GM19351 (cell line): ENCODE results near the gene MLLT1.
"Not testable (repeated sequence)": the region's sequence is repeated elsewhere in the genome, so short reads cannot be mapped to it uniquely, and the experiment has no call there.

Experiments used
- ATAC-seq: cut with Tn5 transposase; IDR thresholded peaks from one replicate; pipeline ENCODE4 v1.9.1; 2021; ENCODE audit warnings: mild to moderate bottlenecking, moderate library complexity; ENCODE audit not compliant: unreplicated experiment

Gene MLLT1, protein sequence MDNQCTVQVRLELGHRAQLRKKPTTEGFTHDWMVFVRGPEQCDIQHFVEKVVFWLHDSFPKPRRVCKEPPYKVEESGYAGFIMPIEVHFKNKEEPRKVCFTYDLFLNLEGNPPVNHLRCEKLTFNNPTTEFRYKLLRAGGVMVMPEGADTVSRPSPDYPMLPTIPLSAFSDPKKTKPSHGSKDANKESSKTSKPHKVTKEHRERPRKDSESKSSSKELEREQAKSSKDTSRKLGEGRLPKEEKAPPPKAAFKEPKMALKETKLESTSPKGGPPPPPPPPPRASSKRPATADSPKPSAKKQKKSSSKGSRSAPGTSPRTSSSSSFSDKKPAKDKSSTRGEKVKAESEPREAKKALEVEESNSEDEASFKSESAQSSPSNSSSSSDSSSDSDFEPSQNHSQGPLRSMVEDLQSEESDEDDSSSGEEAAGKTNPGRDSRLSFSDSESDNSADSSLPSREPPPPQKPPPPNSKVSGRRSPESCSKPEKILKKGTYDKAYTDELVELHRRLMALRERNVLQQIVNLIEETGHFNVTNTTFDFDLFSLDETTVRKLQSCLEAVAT

DNA sequence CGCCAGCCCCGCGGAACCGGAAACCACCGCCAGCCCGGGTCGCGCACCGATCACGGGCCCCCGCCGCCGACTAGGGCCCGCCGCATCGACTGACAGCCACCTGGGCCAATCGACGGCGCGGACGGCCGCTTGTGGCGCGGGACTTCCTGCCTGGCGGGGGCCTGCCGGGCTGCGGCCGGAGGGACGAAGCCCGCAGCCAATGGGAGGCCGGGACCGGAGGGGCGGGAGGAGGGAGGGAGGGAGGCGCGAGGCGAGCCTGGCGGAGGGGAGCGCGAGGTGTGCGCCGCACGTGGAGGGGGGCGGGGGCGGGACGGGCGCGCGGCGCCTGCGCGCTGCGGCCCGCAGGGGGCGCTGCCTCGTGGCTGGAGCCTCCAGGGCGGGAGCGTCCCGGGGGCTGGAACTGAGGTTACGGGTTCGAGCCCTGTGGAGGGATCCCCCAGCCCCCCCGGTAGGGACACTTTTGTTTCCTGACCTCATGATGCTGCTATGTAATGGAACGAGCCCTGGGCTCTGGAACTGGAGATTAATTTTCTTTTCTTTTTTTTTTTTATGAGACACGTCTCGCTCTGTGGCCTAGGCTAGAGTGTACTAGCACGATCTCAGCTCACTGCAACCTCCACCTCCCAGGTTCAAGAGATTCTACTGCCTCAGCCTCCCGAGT, at the start of gene MLLT1:
MLLT1 (minus strand) TSS at position 45 of the 661 bp plus-strand sequence. CDS start 191 bp downstream, outside the sequence.
- ATAC-seq = peak; percentile 96

DNA sequence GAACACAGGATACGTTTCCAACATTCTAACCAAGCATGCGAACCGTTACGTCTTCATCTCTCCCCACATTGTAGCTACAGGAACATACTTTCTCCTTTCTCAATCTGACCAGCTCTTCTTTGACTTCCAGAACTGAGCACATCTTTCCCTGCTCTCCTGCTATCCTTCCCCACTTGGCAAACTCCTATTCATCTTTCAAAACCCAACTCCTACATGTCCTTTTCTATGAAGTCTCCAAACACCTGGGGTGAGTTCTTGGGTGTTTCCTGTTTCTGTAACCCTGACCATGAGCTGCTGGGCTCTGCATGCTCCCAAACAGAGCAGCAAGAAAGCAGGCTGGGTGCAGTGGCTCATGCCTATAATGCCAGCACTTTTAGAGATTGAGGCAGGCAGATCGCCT, 47.0 kb upstream of the MLLT1 start:
- ATAC-seq = no peak

DNA sequence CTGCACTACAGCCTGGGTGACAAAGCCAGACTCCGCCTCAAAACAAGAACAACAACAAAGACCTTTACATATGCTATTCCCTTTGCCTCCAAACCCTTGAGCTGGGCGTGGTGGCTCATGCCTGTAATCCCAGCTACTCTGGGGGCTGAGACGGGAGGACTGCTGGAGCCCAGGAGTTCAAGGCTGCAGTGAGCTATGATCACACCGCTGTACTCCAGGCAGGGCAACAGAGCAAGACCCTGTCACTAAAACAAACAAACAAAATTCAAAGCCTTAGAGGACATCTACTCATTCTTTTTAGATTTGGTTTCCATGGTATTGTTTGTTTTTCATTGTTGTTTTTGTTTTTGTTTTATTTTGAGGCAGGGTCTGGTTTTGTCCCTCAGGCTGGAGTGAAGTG, 45.8 kb upstream of the MLLT1 start:
- ATAC-seq = no peak

DNA sequence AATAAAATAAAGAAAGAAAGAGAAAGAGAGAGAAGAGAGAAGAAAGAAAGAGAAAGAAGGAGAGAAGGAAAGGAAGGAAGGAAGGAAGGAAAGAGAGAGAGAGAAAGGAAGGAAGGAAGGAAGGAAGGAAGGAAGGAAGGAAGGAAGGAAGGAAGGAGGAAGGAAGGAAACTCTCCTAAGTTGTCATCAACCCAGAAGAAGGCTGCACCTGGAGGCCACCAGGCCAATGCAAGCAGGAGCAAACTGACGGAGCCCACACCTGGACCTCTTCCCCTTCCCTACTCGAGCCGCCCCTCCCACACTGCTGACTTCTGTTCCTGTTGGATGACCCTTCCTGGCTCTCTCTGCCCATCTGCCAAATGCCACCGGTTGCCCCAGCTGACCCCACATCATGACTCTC, 45.0 kb upstream of the MLLT1 start:
- no peak for ATAC-seq

DNA sequence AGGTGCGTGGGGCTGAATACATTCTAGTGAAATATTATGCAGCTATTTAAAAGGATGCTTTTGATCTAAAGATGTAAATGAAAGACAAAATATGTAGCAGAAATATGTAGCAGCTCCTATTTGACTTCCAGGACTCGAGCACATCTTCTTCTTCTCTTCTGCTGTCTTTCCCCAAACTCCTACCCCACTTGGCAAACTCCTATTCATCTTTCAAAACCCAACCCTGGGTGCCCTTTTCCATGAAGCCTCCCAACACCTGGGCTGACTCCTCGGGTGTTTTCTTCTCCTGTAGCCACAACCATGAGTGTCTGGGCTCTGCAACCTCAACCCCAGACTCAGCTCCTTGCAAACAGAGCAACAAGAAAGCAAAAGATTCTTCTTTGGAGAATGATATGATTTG, 42.5 kb upstream of the MLLT1 start:
- ATAC-seq = no peak

DNA sequence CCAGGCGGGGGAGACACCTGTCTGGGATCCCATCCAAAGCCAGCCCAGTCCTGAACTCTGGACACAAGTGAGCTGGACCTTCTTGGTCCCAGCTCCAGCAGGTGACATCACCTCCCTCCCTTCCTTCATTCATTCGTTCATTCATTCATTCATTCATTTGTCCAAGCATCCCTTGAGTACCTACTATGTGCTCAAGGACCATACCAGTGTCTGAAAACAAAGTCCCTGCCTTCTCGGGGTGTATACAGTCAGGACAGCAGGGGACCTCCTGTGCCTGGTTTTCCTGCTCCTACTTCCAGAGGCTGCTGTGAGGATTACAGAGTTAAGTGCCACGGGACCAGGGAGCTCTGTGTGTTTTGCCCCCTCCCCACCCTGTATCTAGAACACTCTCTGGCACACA, 39.6 kb upstream of the MLLT1 start:
- no peak for ATAC-seq

DNA sequence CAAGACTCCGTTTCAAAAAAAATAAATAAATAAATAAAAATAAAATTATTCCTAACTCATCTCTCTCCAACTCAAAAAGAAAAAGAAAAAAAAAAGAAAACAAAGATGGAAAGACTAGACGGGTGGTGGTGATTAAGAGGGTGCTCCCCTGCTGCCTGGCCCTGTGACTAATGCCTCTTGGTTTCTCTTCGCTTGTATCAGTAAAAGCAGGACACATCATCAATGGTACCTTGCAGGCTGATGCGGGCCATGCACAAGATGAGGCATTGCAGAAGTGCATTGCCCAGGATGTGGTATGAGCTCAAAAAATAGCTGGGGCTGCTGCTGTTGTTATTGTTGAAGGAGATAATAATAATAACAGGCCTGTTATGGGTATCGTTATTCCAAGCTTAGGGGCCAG, 39.0 kb upstream of the MLLT1 start:
- no peak for ATAC-seq

DNA sequence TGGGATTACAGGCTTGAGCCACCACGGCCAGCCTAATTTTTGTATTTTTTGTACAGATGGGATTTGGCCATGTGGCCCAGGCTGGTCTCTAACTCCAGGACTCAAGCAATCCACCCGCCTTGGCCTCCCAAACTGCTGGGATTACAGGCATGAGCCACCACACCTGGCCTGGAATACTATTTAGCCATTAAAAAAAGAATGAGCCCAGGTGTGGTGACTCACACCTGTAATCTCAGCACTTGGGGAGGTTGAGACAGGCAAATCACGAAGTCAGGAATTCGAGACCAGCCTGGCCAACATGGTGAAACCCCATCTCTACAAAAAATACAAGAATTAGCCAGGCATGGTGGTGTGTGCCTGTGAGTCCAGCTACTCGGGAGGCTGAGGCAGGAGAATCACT, 35.9 kb upstream of the MLLT1 start:
- ATAC-seq = not testable (repeated sequence)

DNA sequence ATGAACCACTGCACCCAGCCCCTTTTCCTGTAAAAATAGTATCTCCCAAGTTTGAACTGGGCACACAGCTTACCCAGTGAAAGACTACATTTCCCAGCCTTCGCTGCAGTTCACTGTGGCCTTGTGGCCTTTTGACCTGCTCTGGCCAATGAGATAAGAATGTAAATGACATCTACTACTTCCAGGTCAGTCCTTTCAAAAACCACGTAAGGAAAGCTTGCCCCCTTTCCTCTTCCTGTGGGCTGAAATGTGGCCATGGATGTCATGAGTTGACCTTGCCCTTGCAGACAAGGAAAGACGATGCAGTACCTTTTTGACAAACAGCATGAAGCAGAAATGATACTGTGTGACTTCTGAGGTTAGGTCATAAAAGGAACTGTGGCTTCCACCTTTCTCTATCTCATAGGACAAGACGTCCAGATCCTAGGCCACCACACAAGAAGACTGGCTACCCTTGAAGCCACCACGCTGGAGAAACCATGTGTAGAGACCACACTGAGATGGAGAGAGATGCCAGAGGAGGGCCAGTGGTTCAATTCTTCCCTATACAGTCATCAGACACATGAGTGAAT, 33.7 kb upstream of the MLLT1 start:
- no peak for ATAC-seq

DNA sequence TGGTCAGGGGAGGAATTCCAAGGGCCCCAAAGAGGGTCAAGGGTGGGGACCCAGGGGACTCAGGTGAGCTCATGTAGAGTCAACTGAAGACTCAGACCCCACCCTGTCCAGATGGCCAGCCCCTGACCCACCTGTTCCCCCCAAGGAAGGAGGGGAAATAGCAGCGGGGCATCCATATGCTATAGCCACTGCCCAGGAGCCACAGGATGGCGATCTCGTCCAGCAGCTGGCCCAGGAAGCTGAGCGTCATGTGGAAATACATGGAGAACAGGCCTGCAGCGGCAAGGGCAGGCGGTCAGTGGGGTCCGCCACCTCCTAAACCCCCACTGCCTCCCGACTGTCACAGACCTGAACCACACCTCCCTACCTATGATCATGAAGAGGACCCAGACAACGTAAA, 32.2 kb upstream of the MLLT1 start:
- no peak for ATAC-seq

DNA sequence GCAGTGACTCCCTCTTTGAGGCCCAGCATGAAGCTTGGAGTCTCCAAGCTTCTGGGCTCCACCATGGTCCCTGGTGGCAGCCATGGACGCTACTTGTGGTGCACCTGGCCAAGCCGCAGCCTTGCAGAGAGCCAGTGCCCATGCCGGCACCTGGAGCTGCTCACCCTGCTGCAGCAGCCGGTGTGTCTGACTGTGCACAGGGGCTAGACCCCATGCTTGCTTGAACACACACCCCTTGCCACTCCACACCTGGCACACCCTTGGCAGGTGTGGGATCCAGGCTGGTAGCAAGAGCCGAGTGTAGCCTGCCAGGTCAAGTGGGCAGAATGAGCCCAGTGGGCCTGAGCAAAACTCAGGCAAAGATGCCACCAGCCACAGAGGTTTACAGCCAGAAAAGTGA, 18.6 kb upstream of the MLLT1 start:
- no peak for ATAC-seq

DNA sequence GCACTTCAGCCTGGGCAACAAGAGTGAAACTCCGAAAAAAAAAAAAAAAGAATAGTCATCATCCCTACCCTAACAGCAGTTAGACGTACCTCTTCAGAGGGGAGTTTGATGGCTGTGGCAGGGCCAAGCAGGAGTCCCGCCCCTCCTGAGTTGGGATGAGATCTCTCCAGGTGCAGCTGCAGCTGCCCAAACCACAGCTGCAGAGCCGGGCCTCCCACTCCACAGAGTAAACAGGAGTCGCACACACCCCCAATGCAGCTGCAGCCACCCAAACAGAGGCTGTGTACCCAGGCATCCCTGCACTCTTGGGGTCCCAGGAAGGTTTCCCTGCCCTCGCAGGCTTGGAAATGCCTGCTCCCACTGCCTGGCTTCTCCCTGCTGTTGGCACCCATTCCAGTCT, 17.4 kb upstream of the MLLT1 start:
- no peak for ATAC-seq

DNA sequence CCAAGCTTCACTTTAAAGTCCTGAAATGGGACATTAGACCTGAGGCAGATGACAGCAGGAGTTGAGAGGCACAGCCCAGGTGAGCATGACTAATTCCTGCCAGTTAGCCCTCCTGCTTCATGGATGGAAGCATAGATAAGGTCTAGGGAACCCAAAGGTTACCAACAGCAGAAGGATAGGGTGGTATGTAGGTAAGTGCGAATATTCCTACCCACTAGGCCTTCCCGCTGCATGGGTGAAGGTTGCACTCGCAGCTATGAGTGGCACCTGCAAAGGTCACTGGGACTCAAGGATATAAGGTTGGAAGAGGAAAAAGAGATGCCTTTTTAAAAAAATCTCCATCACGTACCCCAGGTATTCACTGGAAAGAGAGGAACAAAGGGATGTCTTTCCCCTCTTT, 12.2 kb upstream of the MLLT1 start:
- ATAC-seq = no peak

DNA sequence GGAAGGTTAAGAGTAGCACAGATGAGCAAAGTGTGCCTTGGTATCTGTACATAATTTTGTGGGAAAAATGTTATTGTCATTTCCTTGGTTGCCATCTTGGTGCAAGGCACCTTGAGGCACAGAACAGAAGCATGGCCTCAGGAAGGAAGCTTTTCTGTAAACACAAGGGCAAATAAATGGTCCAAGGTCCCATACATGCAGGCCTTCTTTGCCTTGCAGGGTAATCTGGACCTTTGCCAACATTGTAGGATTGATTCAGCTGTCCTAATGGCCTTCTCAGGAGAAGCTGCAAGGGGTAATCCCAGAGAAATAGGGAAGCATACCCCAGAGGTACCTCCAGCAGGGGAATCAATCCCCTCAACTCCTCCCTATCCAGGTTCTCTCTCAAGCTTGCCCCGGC, 9.0 kb upstream of the MLLT1 start:
- ATAC-seq = no peak

DNA sequence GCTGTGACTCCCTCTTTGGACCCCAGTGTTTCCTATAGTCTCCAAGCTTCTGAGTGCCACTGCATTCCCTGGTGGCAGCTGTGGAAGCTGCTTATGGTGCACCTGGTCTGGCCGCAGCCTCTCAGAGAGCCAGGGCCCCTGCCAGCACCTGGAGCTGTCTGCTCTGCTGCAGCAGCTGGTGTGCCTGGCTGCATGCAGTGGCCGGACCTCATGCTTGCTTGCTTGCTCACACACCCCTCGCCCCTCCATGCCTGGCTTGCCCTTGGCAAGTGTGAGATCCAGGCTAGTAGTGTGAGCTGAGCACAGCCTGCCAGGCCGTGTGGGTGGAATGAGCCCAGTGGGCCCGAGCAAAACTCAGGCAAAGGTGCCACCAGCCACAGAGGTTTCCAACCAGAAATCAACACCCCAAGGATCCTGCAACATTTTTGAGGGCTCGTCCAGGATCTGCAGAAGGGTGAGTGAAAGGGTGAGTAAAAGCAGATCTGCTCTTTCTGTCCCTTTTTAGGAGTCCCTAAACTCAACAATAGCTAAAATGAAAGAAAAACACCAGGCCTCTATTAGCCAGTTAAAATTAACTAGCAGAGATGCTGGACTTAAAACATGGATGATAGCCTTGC, 7.6 kb upstream of the MLLT1 start:
- ATAC-seq = no peak

DNA sequence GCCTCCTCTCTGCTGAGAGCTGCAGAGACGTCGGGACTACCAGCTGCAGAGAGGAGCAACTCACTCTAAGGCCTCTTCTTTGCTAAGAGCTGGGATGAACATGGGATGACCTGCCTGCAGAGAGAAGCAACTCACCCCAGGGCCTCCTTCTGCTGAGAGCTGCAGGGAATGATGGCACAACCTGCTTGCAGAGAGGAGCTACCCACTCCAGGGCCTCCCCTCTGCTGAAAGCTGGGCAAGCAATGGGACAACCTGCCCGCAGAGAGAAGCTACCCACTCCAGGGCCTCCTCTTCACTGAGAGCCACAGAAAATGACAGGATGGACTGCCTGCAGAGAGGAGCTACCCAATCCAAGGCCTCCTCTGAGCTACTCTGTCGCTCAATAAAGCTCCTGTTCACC, 6.9 kb upstream of the MLLT1 start:
- no peak for ATAC-seq

DNA sequence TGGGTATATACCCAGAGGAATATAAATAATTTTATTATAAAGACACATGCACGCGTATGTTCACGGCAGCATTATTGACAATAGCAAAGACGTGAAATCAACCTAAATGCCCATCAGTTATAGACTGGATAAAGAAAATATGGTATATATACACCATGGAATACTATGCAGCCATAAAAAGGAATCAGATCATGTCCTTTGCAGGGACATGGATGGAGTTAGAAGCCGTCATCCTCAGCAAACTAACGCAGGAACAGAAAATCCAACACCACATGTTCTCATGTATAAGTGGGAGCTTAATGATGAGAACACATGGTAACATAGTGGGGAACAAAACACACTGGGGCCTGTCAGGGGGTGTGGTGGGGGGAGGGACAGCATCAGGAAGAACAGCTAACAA, 2.6 kb upstream of the MLLT1 start:
- ATAC-seq = not testable (repeated sequence)

DNA sequence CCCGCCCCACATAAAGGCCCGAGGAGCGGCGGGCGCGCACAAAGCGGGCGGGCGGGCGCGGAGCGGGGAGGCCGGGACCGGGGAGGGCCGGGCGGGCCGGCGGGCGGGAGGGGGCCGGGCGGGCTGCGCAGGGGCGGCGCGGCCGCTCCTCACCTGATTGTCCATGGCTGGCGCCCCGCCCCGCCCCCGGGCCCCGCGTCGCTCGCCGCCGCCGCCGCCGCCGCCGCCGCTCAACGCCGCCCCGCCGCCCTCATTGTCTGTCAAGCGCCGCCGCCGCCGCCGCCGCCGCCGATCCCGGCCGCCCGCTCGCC, 200 bp downstream of the MLLT1 start:
- ATAC-seq = peak; percentile 37

DNA sequence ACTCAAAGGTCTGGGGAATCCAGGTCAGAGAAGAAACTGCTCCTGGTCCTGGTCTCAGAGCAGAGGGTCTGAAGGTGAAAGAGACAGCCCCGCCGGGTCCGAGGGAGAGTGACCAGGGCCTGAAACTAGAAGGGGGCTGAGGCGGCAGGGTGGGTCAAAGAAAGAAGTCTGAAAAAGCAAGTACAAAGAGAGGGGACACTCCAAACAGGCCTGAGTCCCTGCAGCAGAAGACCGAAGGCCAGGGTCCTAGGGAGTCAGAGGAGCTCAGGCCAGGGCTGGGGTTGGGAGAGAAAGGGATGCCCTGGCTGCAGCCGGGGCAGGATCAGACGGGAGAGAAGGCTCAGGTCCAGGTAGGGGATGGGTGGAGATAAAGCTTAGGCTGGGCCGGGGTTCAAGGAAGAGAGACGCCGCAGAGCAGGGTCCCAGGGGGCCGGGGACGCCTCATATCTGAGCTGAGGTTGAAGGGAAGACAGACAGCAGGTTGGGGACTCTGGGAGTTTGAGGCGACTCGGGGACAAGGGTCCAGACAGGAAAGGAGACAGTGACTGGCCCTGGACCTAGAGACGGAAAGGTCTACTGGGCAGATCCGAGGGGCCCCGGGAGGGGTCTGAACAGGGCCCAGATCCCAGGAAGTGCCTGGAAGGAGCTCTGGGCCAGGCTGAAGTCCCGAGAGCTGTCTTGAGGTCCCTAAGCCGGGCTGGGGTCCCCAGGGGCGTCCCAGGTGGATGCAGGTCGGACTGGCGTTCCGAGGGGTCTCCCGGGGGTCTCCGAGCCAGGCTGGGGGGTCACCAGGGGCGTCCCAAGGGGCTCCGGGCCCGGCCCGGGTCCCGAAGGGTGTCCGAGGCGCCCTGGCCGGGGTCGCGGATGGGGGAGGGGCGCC, 795 bp downstream of the MLLT1 start:
- no peak for ATAC-seq

DNA sequence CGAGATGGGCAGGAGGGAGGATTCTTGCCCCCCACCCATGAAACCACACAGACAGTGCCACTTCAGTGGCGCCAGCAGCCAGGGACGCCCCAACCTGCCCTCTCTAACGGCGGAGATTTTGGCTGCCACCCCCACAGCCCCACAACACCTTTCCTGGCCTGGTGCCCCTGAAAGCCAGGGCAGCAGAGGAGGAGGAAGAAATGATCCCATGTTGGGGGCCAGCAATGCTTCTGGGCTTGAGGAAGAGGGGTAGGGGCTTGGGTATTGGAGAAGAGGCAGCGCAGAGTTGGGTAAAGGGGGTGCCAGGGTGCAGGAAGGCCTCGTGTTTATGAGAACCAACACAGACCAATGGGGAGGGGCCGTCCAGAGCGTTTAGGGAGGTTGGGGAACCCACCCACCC, 1.7 kb downstream of the MLLT1 start:
- ATAC-seq = no peak

DNA sequence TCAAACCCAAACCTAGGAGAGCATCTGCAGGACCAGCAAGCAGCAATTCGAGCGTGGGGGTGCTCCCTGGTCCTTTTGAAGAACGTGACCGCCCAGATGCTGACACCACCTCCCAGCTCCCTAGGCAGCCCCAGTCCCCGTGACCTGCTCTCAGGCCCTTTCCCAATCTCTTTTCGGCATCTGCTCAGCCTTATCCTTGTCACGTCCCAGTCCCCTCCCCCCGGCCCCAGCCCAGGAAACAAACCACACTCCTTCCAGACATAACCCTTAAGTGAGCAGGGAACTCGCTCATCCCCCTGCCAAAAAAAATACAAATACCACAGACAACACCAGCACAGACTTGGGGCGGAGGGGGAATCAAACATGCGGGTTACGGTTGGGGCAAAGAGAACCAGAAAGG, 3.3 kb downstream of the MLLT1 start:
- ATAC-seq = no peak
